ENCODE results near the gene DTX3. TPM values are rescaled to one million over a fixed set of nuclear protein-coding genes. Genes with fewer than 3 reads are reported as not detected.

Gene DTX3
- total and polyA plus RNA-seq, 2 of the 13 experiments (the other 11 are each of a cell fraction or from before 2014, with no cell fraction given): 9.0 to 27.2 TPM

GRCh38 chr12:57611108-57611826 lies 6.6 kb downstream of the DTX3 start, which contains the start of gene ARHGEF25:
Gene ARHGEF25 (plus strand): TSS chr12:57611435. CDS start chr12:57611895, 460 bp downstream.
- FAIRE-seq: no peak
- WGBS (ENCODE audit: low lambda C conversion rate): 3% methylated on average over 17 of the region's 55 CpGs
- peak within 1 kb of the TSS; percentile 22 for H3K27ac ChIP-seq (ENCODE audit: extremely low read length, insufficient read depth, low read length)
- peak within 1 kb of the TSS; percentile 71 to 78 (median 76) for H3K4me3 ChIP-seq (replicated peaks in 1 of 3; ENCODE audit: insufficient read depth in 1 of 3, low read depth in 2 of 3, low read length in 3 of 3)
- peak; percentile 41 for DNase-seq (ENCODE audit: low spot score)
- H3K27me3 ChIP-seq (ENCODE audit: control insufficient read depth in 1 of 2, insufficient read depth in 2 of 2, low read length in 2 of 2): peaks cover 0 to 19% of the 10 kb centered on the region in 2 experiments; a peak in 2 of 5 replicates
- H4K20me1 ChIP-seq (ENCODE audit: insufficient read depth, low read length): no peaks in the 10 kb centered on the region; the same call in 1 of the 2 replicates
- in situ Hi-C loops (cut with HindIII; ENCODE audit: extremely low pct_ligation_motif_present, low pct_unique_long_range_greater_than_20kb) (no loop called here), intact Hi-C loops (cut with micrococcal nuclease; ENCODE audit: unreplicated experiment) (no loop called here)
- POLR2A ChIA-PET: interaction anchor here (0.6 to 2.8 kb wide), 12 partner anchors 9 to 161 kb away, joined by 3 to 26 read pairs (median 6); partner anchors contain the start of genes DCTN2, DDIT3, EEF1AKMT3 and METTL1
- peaks cover 34% of the 10 kb centered on the region for H3K4me1 ChIP-seq (ENCODE audit: insufficient read depth, low read length)
- CTCF ChIA-PET (ENCODE audit: low intra/inter-chr PET ratio, low total read pairs): no interaction called here
- peak; percentile 80 for ATAC-seq
- BruUV-seq (replicated peaks): no TSS peak
- no peaks in the 10 kb centered on the region for H3K79me2 ChIP-seq (ENCODE audit: insufficient read depth, low read length)
- peak within 1 kb of the TSS; percentile 84 for H3K4me2 ChIP-seq (ENCODE audit: low read depth, low read length)
- H3K36me3 ChIP-seq (replicated peaks in 1 of 2; ENCODE audit: control insufficient read depth in 1 of 2, insufficient read depth in 2 of 2, low read length in 2 of 2): no peaks in the 10 kb centered on the region
- H2AFZ ChIP-seq (ENCODE audit: low read length): no peak within 1 kb of the TSS
- H3K9me3 ChIP-seq (ENCODE audit: low read length): no peaks in the 10 kb centered on the region
- H3K9ac ChIP-seq (ENCODE audit: insufficient read depth, low read depth, low read length): peak within 1 kb of the TSS; percentile 67
- TF ChIP-seq KDM2A (CRISPR knock-in tag; IDR thresholded peaks at IDR 0.05; ENCODE audit: borderline replicate concordance, low read depth) (peak; percentile 56; the same call in 1 of the 2 replicates), ZNF34 (CRISPR knock-in tag; IDR thresholded peaks at IDR 0.05; ENCODE audit: borderline replicate concordance) (no peak), ZNF335 (CRISPR knock-in tag; IDR thresholded peaks at IDR 0.05) (0 out of 2 replicates have a peak, but pooled peaks have one; percentile 50), BCL3 (CRISPR knock-in tag; IDR thresholded peaks at IDR 0.05) (0 out of 2 replicates have a peak, but pooled peaks have one; percentile 24), GLI4 (CRISPR knock-in tag; IDR thresholded peaks at IDR 0.05; ENCODE audit: borderline replicate concordance) (no peak), TFDP2 (CRISPR knock-in tag; IDR thresholded peaks at IDR 0.05) (no peak; the same call in 1 of the 2 replicates), ZNF350 (CRISPR knock-in tag; IDR thresholded peaks at IDR 0.05; ENCODE audit: borderline replicate concordance, low read depth) (peak; percentile 37; the same call in 1 of the 2 replicates), YY1 (IDR thresholded peaks at IDR 0.05; ENCODE audit: insufficient read depth, insufficient replicate concordance, low read depth, low read length) (peak; percentile 38), SNRNP70 (IDR thresholded peaks at IDR 0.05; ENCODE audit: low read depth, low read length) (no peak), BRD4 (CRISPR knock-in tag; IDR thresholded peaks at IDR 0.05) (peak; percentile 64; the same call in 1 of the 2 replicates), SOX5 (CRISPR knock-in tag; IDR thresholded peaks at IDR 0.05; ENCODE audit: borderline replicate concordance) (peak; percentile 27; the same call in 1 of the 2 replicates), HOXD1 (CRISPR knock-in tag; IDR thresholded peaks at IDR 0.05) (peak; percentile 42; the same call in 1 of the 2 replicates), SMC3 (IDR thresholded peaks at IDR 0.05; ENCODE audit: low read length) (no peak), ZNF362 (CRISPR knock-in tag; IDR thresholded peaks at IDR 0.05; ENCODE audit: borderline replicate concordance) (no peak), THAP11 (CRISPR knock-in tag; IDR thresholded peaks at IDR 0.05) (peak; percentile 57; the same call in 1 of the 2 replicates)
- TF ChIP-seq, protein P1, sequence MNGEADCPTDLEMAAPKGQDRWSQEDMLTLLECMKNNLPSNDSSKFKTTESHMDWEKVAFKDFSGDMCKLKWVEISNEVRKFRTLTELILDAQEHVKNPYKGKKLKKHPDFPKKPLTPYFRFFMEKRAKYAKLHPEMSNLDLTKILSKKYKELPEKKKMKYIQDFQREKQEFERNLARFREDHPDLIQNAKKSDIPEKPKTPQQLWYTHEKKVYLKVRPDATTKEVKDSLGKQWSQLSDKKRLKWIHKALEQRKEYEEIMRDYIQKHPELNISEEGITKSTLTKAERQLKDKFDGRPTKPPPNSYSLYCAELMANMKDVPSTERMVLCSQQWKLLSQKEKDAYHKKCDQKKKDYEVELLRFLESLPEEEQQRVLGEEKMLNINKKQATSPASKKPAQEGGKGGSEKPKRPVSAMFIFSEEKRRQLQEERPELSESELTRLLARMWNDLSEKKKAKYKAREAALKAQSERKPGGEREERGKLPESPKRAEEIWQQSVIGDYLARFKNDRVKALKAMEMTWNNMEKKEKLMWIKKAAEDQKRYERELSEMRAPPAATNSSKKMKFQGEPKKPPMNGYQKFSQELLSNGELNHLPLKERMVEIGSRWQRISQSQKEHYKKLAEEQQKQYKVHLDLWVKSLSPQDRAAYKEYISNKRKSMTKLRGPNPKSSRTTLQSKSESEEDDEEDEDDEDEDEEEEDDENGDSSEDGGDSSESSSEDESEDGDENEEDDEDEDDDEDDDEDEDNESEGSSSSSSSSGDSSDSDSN (CRISPR knock-in tag; IDR thresholded peaks at IDR 0.05): peak; percentile 21; the same call in 1 of the 2 replicates

Data from HepG2 (cell line).